ENCODE results near the gene ROPN1L.

DNA sequence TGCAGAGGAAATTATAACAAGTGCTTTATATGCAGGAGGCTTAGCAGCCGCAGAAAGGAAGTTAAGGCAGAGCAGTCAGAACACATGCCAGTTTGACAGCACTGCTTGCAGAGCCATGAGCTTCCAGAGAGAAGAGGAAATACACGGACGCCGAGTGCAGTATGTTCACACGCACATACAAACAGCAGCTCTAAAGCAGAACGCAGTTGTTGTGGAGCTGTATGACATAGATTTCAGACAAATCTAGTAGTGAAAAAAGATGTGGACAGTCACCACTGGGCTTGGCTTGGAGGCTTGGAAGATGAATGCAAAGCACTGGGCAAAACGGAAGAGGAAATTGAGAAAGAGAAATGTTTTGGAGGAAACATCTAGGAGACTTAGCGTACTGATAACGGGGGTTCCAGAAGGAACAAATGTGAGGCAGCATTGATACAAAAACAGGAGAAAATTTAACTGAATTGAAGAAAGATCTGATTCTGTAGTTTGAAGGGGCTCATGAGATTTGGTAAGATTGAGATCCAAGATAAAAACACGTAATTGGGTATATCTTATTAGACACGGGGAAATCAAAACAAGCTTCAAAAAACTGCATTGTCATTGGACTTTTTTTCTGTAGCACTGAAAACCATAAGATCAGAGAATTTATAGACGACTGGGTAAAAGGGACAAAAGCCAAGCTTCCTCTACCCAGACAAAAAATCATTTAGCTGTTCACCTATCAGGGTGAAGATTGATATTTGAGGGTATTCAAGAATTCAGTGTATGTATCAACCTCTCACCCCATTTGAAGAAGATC lies 19.6 kb upstream of the ROPN1L start:
- TF ChIP-seq, protein P1, sequence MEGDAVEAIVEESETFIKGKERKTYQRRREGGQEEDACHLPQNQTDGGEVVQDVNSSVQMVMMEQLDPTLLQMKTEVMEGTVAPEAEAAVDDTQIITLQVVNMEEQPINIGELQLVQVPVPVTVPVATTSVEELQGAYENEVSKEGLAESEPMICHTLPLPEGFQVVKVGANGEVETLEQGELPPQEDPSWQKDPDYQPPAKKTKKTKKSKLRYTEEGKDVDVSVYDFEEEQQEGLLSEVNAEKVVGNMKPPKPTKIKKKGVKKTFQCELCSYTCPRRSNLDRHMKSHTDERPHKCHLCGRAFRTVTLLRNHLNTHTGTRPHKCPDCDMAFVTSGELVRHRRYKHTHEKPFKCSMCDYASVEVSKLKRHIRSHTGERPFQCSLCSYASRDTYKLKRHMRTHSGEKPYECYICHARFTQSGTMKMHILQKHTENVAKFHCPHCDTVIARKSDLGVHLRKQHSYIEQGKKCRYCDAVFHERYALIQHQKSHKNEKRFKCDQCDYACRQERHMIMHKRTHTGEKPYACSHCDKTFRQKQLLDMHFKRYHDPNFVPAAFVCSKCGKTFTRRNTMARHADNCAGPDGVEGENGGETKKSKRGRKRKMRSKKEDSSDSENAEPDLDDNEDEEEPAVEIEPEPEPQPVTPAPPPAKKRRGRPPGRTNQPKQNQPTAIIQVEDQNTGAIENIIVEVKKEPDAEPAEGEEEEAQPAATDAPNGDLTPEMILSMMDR (IDR thresholded peaks at IDR 0.05; ENCODE audit: poor library complexity): no peak
- TF ChIP-seq EZH2 (IDR thresholded peaks at IDR 0.05; ENCODE audit: borderline replicate concordance) (no peak), EZH2phosphoT487 (IDR thresholded peaks at IDR 0.05; ENCODE audit: low read depth, severe bottlenecking, unreplicated experiment) (no peak)

Measured in hepatocyte (in vitro differentiated cells).